Cardiac fibroblast (primary cell): Measurements from ENCODE around the gene SALL1.

Experiments used
- DNase-seq, 2 donors: peaks; one replicate each; pipeline versions ENCODE4 v3.0.0 to v3.0.0-alpha.2; 2010; ENCODE audit warnings: low read depth in 2 of 2
- H3K4me3 ChIP-seq, 2 donors: replicated peaks in 1 of 2; 1 replicate in 1 of 2; 2 replicates in 1 of 2; pipeline ENCODE4 v1.5.1; 2011; ENCODE audit warnings: low read depth in 2 of 2, low read length in 2 of 2, mild to moderate bottlenecking in 2 of 2, moderate library complexity in 1 of 2
- TF ChIP-seq, protein P1 (sequence below): IDR thresholded peaks from one replicate; pipeline ENCODE4 v1.5.1; 2011; ENCODE audit warnings: low read depth, mild to moderate bottlenecking, low read length, inconsistent platforms

The SALL1 gene

DNA sequence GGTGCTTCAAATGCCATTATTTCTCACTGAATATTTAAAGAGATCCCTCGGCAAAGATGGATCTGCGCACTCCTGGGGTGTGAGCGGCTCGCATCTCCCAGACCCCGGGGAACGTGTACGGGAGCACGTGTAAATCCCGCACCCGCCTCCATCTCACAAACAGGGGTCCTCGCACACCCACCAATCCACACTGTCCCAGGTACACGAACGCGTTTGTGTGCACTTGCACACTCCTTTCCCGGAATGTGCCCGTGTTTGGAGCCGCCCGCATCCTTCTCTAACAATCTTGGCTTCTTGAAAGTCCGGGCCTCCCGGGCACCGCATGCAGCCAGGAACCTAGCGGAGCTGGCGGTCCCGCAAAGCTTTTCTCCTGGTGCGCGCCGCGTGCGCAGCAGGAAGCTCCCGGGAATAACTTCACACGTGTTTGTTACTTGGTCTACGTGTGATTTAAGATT is 2.5 kb upstream of the SALL1 start:
- no peak overlapping the region for H3K4me3 ChIP-seq
- no peak for DNase-seq
- TF ChIP-seq, protein P1, sequence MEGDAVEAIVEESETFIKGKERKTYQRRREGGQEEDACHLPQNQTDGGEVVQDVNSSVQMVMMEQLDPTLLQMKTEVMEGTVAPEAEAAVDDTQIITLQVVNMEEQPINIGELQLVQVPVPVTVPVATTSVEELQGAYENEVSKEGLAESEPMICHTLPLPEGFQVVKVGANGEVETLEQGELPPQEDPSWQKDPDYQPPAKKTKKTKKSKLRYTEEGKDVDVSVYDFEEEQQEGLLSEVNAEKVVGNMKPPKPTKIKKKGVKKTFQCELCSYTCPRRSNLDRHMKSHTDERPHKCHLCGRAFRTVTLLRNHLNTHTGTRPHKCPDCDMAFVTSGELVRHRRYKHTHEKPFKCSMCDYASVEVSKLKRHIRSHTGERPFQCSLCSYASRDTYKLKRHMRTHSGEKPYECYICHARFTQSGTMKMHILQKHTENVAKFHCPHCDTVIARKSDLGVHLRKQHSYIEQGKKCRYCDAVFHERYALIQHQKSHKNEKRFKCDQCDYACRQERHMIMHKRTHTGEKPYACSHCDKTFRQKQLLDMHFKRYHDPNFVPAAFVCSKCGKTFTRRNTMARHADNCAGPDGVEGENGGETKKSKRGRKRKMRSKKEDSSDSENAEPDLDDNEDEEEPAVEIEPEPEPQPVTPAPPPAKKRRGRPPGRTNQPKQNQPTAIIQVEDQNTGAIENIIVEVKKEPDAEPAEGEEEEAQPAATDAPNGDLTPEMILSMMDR: no peak

DNA sequence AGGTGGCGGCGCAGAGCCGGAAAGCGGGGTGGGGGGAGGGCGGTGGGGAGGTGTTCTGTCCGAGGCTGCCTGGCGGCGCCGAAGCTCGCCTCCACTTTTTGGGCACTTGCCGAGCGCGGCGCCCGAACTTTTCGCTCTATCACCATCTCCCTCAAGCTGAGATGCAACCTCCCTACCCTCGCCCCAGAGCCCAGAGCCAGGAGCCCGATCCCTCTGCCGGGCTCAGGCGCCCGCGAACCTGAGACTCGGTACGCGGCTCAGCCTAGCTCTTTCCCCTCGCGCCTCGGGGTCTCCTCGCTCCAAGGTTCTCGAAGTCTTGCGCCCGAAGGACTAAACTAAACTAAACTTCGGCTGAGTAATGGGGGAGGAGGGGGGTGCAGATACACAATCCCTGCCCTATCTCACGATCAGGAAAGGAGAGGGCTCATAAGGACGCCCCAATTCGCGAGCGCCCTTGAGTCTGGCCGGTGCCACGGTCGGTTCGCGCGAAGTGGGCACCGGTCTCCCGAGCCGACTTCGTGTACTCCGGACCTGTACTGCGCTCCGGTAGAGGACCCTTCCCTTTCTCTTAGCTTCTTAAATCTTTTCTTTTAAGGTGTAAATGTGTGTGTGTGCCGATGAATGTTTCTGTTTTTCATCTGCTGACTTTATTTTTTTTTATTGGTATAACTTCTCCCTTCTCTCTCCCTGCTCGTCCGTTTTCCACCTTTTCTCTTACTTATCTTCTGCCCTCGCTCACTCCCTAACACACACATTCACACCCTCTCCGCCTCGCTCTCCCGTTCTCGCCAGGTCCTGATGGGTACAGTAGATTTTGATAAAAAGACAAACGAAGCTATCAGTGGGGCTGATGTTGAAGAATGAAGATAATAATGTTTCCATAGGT is 1.9 kb upstream of the SALL1 start:
- TF ChIP-seq, protein P1: no peak
- DNase-seq: peak in 1 of 2 donors; percentile 12
- H3K4me3 ChIP-seq: peak overlapping the region; percentile 39 to 52

DNA sequence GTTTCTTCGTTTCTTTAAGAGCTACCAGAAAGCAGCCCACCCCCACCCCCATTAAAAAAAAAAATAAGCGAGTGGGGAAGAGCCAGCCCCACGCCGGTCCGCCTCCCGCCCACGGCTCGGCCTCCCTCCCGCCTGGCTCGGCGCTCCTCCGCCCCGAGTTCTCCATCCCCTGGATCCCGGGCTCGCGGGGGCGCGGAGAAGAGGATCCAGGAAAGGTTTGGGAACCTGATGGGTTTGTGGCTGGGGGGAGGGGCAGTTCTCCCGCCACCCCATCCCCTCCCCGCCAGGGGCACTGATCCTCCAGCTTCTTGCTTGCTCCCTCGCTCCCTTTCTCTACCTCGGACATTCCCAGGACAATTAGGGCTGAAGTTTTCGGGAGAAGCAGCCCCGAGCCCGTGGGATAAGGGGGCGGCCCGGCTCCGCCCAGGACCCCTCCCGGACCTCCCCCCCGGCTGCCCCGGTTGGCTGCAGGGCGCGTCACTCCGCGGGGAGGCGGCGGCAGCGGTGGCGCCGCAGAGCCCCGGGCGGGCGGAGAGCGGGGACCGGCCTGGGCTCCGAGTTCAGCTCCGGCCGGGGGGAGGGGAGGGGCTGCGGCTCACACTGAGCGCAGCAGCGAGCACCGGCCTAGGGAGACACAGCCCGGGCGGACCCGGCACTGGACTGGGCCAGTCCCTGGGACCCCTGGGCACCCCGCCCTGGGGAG is 1.0 kb upstream of the SALL1 start:
- H3K4me3 ChIP-seq: peak overlapping the region; percentile 43 to 63
- TF ChIP-seq, protein P1: no peak

GRCh38 chr16:51151435-51151960 is 428 bp upstream of the SALL1 start:
- peak; percentile 13 to 89 for DNase-seq
- H3K4me3 ChIP-seq: peak overlapping the region; percentile 43 to 63
- TF ChIP-seq, protein P1: no peak

More for the DNA sequence above, 1.0 kb upstream of the SALL1 start:
- DNase-seq: peak; percentile 9 to 89

DNA sequence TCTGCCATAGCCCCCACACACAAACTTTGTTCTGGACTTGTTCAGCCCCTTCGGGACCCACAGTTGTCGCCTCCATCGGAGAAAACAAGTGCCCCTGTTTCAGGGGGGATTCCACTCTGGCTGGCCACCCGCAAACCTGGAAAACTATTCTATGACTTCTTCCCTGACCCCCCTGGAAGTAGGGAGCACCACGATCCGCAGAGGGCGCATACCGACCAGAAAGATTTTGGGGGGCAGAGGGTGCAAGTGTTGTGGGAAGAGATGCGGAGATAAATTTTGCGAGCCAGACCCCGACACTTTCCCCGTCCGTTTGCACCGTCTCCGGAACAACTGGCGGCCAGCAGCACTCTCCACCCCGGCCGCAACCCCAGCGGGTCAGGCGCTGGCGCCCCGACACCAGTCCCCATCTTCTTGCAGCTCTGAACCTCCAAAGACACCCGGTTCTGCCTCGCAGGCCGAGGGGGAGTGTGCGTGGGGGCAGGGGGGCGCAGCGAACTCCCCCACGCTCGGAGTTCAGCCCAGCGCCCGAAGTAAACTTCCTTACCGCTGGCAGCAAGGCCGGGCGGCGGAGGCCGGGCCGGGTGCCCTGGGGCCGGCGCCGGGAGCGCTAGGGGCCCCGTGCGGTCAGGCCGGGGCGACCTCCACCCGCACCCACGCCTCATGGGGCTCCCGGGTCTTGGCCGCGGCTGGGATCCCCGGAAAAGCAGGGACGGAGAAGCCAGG is 744 bp downstream of the SALL1 start:
- peak overlapping the region; percentile 40 to 74 for H3K4me3 ChIP-seq
- TF ChIP-seq, protein P1: no peak

DNA sequence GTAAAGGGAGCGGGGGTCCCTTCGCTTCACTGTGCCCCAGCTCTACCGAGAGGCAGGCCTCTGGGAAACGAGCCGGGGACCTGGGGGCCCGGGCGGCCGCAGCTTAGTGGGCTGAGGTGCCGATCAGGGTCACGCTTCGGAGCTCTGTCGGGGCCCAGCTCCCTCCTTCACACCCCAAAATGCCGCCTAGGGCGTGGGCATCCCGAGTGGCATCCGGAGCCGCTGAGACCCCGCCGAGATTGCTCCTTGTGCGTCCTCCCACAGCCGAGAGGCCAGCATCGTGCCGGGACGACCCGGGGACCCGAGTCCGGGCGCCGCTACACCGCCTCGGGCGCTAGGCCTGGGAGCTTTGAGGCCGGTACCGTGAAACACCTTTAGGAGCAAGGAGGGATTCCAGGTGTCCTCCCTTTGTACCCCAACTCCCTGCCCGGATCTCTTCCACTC is 1.3 kb downstream of the SALL1 start:
- H3K4me3 ChIP-seq: peak overlapping the region in 1 of 2 donors; percentile 74
- DNase-seq: no peak
- TF ChIP-seq, protein P1: no peak

More for the DNA sequence above, 744 bp downstream of the SALL1 start:
- no peak for DNase-seq
